ENCODE results near the gene ABCA7.
"Not testable (repeated sequence)": the region's sequence is repeated elsewhere in the genome, so short reads cannot be mapped to it uniquely, and the experiment has no call there.

The ABCA7 gene

GRCh38 chr19:1113986-1114483 is 74.1 kb downstream of the ABCA7 start:
- Histone ChIP-seq H4K20me1 (ENCODE audit: insufficient read depth, low read length) (no peaks in the 10 kb centered on the region), H3F3A (ENCODE audit: insufficient read depth, low read length) (no peaks in the 10 kb centered on the region), H3K9ac (ENCODE audit: low read length) (no peak overlapping the region), H3K9me2 (replicated peaks; ENCODE audit: insufficient read depth, low read length) (no peaks in the 10 kb centered on the region), H3K27me3 (replicated peaks; ENCODE audit: insufficient read depth, low read length) (no peaks in the 10 kb centered on the region), H2AFZ (ENCODE audit: low read length) (no peak overlapping the region), H3K27ac (ENCODE audit: low read length) (no peak overlapping the region), H3K36me3 (replicated peaks; ENCODE audit: insufficient read depth, low read length) (no peaks in the 10 kb centered on the region), H3K4me3 (ENCODE audit: low read length) (no peak overlapping the region), H3K9me3 (replicated peaks; ENCODE audit: insufficient read depth, low read length) (no peaks in the 10 kb centered on the region), H3K4me2 (ENCODE audit: low read depth, low read length) (no peak overlapping the region), H3K4me1 (ENCODE audit: low read length) (no peaks in the 10 kb centered on the region), H3K79me2 (ENCODE audit: low read length) (no peaks in the 10 kb centered on the region)
- TF ChIP-seq EZH2 (optimal IDR thresholded peaks at IDR 0.05; ENCODE audit: low read depth, low read length) (no peak), EZH2phosphoT487 (IDR thresholded peaks at IDR 0.05; ENCODE audit: low read length) (no peak)
- TF ChIP-seq, protein P1, sequence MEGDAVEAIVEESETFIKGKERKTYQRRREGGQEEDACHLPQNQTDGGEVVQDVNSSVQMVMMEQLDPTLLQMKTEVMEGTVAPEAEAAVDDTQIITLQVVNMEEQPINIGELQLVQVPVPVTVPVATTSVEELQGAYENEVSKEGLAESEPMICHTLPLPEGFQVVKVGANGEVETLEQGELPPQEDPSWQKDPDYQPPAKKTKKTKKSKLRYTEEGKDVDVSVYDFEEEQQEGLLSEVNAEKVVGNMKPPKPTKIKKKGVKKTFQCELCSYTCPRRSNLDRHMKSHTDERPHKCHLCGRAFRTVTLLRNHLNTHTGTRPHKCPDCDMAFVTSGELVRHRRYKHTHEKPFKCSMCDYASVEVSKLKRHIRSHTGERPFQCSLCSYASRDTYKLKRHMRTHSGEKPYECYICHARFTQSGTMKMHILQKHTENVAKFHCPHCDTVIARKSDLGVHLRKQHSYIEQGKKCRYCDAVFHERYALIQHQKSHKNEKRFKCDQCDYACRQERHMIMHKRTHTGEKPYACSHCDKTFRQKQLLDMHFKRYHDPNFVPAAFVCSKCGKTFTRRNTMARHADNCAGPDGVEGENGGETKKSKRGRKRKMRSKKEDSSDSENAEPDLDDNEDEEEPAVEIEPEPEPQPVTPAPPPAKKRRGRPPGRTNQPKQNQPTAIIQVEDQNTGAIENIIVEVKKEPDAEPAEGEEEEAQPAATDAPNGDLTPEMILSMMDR (IDR thresholded peaks at IDR 0.05; ENCODE audit: low read length): no peak
- no peak for DNase-seq

- H3K79me2 ChIP-seq (ENCODE audit: low read length); H3K4me2 ChIP-seq (ENCODE audit: low read depth, low read length); H3K4me3 ChIP-seq (ENCODE audit: low read length); DNase-seq; H3K4me1 ChIP-seq (ENCODE audit: low read length); H2AFZ ChIP-seq (ENCODE audit: low read length); H3K27ac ChIP-seq (ENCODE audit: low read length); H3K9me3 ChIP-seq (replicated peaks; ENCODE audit: insufficient read depth, low read length); H3K36me3 ChIP-seq (replicated peaks; ENCODE audit: insufficient read depth, low read length); H4K20me1 ChIP-seq (ENCODE audit: insufficient read depth, low read length); H3F3A ChIP-seq (ENCODE audit: insufficient read depth, low read length); H3K27me3 ChIP-seq (replicated peaks; ENCODE audit: insufficient read depth, low read length); H3K9ac ChIP-seq (ENCODE audit: low read length); H3K9me2 ChIP-seq (replicated peaks; ENCODE audit: insufficient read depth, low read length): not testable (repeated sequence)
These were observed 74.8 kb downstream of the ABCA7 start for GRCh38 chr19:1114728-1115127.
